Endothelial cell of umbilical vein (primary cell): ENCODE measurements around the gene PPP1R1C. TPM values are rescaled to one million over a fixed set of nuclear protein-coding genes. Genes with fewer than 3 reads are reported as not detected.

Experiments used
- BruUV-seq: library from RNA; stranded (reverse); fragments of 400-500 nt; replicated peaks from 2 replicates; lab custom pipeline; 2021; lab: Mats Ljungman, UMichigan
- CTCF ChIA-PET: fragments of 300-600, 350-600 bp; sonication (Branson Sonifier 250); formaldehyde crosslinking; loops from one replicate; lab custom pipeline; 2021; ENCODE audit warnings: antibody characterized with exemption, inconsistent platforms; lab: Charles Lee
- POLR2A ChIA-PET: fragments of 300-600, 350-600 bp; sonication (Branson Sonifier 250); formaldehyde crosslinking; loops from one replicate; lab custom pipeline; 2021; ENCODE audit warnings: antibody characterized with exemption, inconsistent platforms; lab: Charles Lee
- DNase-seq: peaks from one replicate; pipeline ENCODE4 v3.0.0-alpha.2; 2011; ENCODE audit warnings: low read depth, low spot score
- FAIRE-seq: peaks from 2 replicates; lab custom pipeline; 2011; peaks lifted over from hg19 to GRCh38; lab: Jason Lieb, UNC
- H2AFZ ChIP-seq: 2 replicates; pipeline ENCODE4 v1.6.0; 2012; ENCODE audit warnings: low read depth, low read length, control low read depth, inconsistent platforms
- H3K27ac ChIP-seq: 2 replicates; pipeline ENCODE4 v1.5.1; 2011; ENCODE audit warnings: low read depth, mild to moderate bottlenecking, control low read depth, low read length, moderate library complexity; ENCODE audit not compliant: insufficient read depth
- H3K27me3 ChIP-seq, 2 experiments: 2 replicates each; pipeline versions ENCODE4 v1.6.0 to v1.6.1; 2011; ENCODE audit warnings: low read length in 2 of 2, mixed read lengths in 1 of 2; ENCODE audit not compliant: control insufficient read depth in 2 of 2, insufficient read depth in 2 of 2
- H3K36me3 ChIP-seq, 2 experiments: 2 replicates in 1 of 2; 3 replicates in 1 of 2; pipeline ENCODE4 v1.5.1; 2011; ENCODE audit warnings: low read length in 2 of 2, mild to moderate bottlenecking in 1 of 2, moderate library complexity in 1 of 2; ENCODE audit not compliant: control insufficient read depth in 2 of 2, insufficient read depth in 2 of 2; ENCODE audit errors: extremely low read depth in 1 of 2
- H3K4me1 ChIP-seq: 3 replicates; pipeline ENCODE4 v1.5.1; 2011; ENCODE audit warnings: mild to moderate bottlenecking, low read length; ENCODE audit not compliant: control insufficient read depth, insufficient read depth; ENCODE audit errors: extremely low read depth
- H3K4me2 ChIP-seq: 2 replicates; pipeline ENCODE4 v1.6.1; 2011; ENCODE audit warnings: low read length, control low read depth, mixed read lengths; ENCODE audit not compliant: insufficient read depth
- H3K4me3 ChIP-seq, 3 experiments: fragments of 200-600 bp in 1 of 3; sonication (generic), shearing (Covaris generic) in 1 of 3; replicated peaks in 1 of 3; 2 replicates each; pipeline ENCODE4 v1.5.1; 2011 to 2016; ENCODE audit warnings: control low read depth in 3 of 3, low read length in 3 of 3, mild to moderate bottlenecking in 2 of 3, inconsistent platforms in 1 of 3, low read depth in 1 of 3, moderate library complexity in 1 of 3; ENCODE audit not compliant: insufficient read depth in 1 of 3
- H3K79me2 ChIP-seq: 2 replicates; pipeline ENCODE4 v1.6.0; 2012; ENCODE audit warnings: low read length, inconsistent platforms; ENCODE audit not compliant: control insufficient read depth, insufficient read depth
- H3K9ac ChIP-seq: replicated peaks from 2 replicates; pipeline ENCODE3; 2011; ENCODE audit warnings: low read length, control low read depth; ENCODE audit not compliant: insufficient read depth; ENCODE audit errors: extremely low read depth
- H3K9me1 ChIP-seq: replicated peaks from 3 replicates; pipeline ENCODE4 v1.6.0; 2011; ENCODE audit warnings: mild to moderate bottlenecking, low read length; ENCODE audit not compliant: control insufficient read depth, insufficient read depth; ENCODE audit errors: extremely low read depth
- H3K9me3 ChIP-seq: replicated peaks from 2 replicates; pipeline ENCODE4 v1.5.1; 2012; ENCODE audit warnings: low read length, inconsistent platforms; ENCODE audit not compliant: control insufficient read depth, insufficient read depth
- H4K20me1 ChIP-seq: replicated peaks from 2 replicates; pipeline ENCODE3; 2011; ENCODE audit warnings: mild to moderate bottlenecking, low read length; ENCODE audit not compliant: control insufficient read depth, insufficient read depth; ENCODE audit errors: extremely low read depth
- CTCF ChIP-seq, 2 donors: IDR thresholded peaks; 1 replicate in 1 of 2; 2 replicates in 1 of 2; pipeline ENCODE4 v1.5.1; 2011; ENCODE audit warnings: low read length in 2 of 2, mild to moderate bottlenecking in 2 of 2, moderate library complexity in 2 of 2, control low read depth in 1 of 2, inconsistent platforms in 1 of 2, low read depth in 1 of 2; ENCODE audit not compliant: insufficient read depth in 1 of 2; ENCODE audit errors: extremely low read depth in 1 of 2
- EZH2 ChIP-seq: IDR thresholded peaks from 2 replicates; pipeline ENCODE4 v1.6.1; 2012; ENCODE audit warnings: borderline replicate concordance, low read depth, mild to moderate bottlenecking, moderate library complexity, low read length, inconsistent platforms; ENCODE audit not compliant: severe bottlenecking
- FOS ChIP-seq: IDR thresholded peaks from 2 replicates; pipeline ENCODE4 v1.6.1; 2011; ENCODE audit warnings: mild to moderate bottlenecking, low read length, moderate library complexity, borderline replicate concordance; ENCODE audit not compliant: insufficient read depth
- GATA2 ChIP-seq: IDR thresholded peaks from 2 replicates; pipeline ENCODE4 v1.7.0; 2011; ENCODE audit warnings: low read depth, mild to moderate bottlenecking, moderate library complexity, mixed read lengths, low read length; ENCODE audit not compliant: insufficient read length, insufficient read depth
- JUN ChIP-seq: IDR thresholded peaks from 2 replicates; pipeline ENCODE4 v1.6.1; 2011; ENCODE audit warnings: borderline replicate concordance, low read depth; ENCODE audit not compliant: insufficient read length, insufficient read depth
- MAX ChIP-seq: IDR thresholded peaks from 2 replicates; pipeline ENCODE4 v1.6.1; 2011; ENCODE audit not compliant: insufficient read depth, insufficient read length
- MYC ChIP-seq: IDR thresholded peaks from one replicate; pipeline ENCODE4 v1.6.1; 2011; ENCODE audit warnings: mild to moderate bottlenecking, low read depth, low read length
- POLR2A ChIP-seq: IDR thresholded peaks from 2 replicates; pipeline ENCODE4 v1.6.1; 2012; ENCODE audit warnings: low read depth, mild to moderate bottlenecking, control low read depth, low read length
- POLR2AphosphoS5 ChIP-seq: IDR thresholded peaks from 2 replicates; pipeline ENCODE4 v1.6.1; 2012; ENCODE audit warnings: low read depth, mild to moderate bottlenecking, control low read depth, low read length, moderate library complexity; ENCODE audit not compliant: insufficient read depth
- dilution Hi-C: fragments of 300-500 bp; cut with MboI; formaldehyde crosslinking; loops from one replicate; pipeline ENCODE4 v1.15.0; 2019; ENCODE audit warnings: low sequenced_read_pairs; ENCODE audit not compliant: extremely low pct_ligation_motif_present
- intact Hi-C: fragments of 100-400 bp; cut with micrococcal nuclease; formaldehyde crosslinking; loops from one replicate; pipeline ENCODE4 v1.10.0; 2022
- polyA plus RNA-seq, 4 experiments: library from polyadenylated mRNA; depleted of rRNA in 3 of 4; stranded (reverse) in 3 of 4; unstranded in 1 of 4; fragments of >200 nt; gene quantifications; 2 replicates each; pipeline versions ENCODE4 v1.2.1 to v1.2.3, GENCODE V29; 2011 to 2012; ENCODE audit warnings: missing spikeins in 1 of 4
- total RNA-seq: library from RNA; stranded (reverse); gene quantifications from 2 replicates; pipeline ENCODE4 v1.2.3, GENCODE V29; 2021

Gene PPP1R1C
- total and polyA plus RNA-seq, 2 donors (not counting 3 experiments of a cell fraction or from before 2014, with no cell fraction given) = 0.26 TPM; not detected in 1

- no peak for FAIRE-seq
- no peak for TF ChIP-seq CTCF (IDR thresholded peaks at IDR 0.05; ENCODE audit: extremely low read depth in 1 of 2, insufficient read depth in 1 of 2, low read depth in 1 of 2, low read length in 2 of 2)
- no peak for TF ChIP-seq GATA2
- TF ChIP-seq POLR2AphosphoS5 = no peak
- TF ChIP-seq POLR2A = no peak
- no peak for TF ChIP-seq JUN
- TF ChIP-seq FOS = no peak
- TF ChIP-seq MAX = no peak
- no peak for TF ChIP-seq EZH2
- TF ChIP-seq MYC = no peak
- Histone ChIP-seq H3K4me1 (peaks cover 25% of the 10 kb centered on the region), H2AFZ (no peak overlapping the region), H3K79me2 (no peaks in the 10 kb centered on the region), H3K9me1 (no peaks in the 10 kb centered on the region), H3K4me3 (no peak overlapping the region), H3K36me3 (no peaks in the 10 kb centered on the region), H3K27me3 (no peaks in the 10 kb centered on the region), H3K9ac (no peak overlapping the region), H3K9me3 (no peaks in the 10 kb centered on the region), H3K27ac (no peak overlapping the region), H3K4me2 (no peak overlapping the region), H4K20me1 (no peaks in the 10 kb centered on the region)
- intact Hi-C loops (loop anchor here (2.0 kb wide), 2 partner anchors 113 to 257 kb away; no protein-coding TSS in a partner anchor), dilution Hi-C loops (no loop called here)
- BruUV-seq = no TSS peak
- POLR2A ChIA-PET = no interaction called here
- CTCF ChIA-PET = interaction anchor here (0.9 to 1.2 kb wide), 3 partner anchors 10 to 352 kb away, joined by 3 to 4 read pairs (median 4); no protein-coding TSS in a partner anchor
- DNase-seq = no peak
Measured at GRCh38 chr2:182067393-182067792, 81.7 kb downstream of the PPP1R1C start.
